ENCODE measurements around the gene NR4A1.

GRCh38 chr12:52091869-52092268 is 40.6 kb downstream of the NR4A1 start:
- TF ChIP-seq CTCF (optimal IDR thresholded peaks at IDR 0.05 in 1 of 3, IDR thresholded peaks at IDR 0.05 in 1 of 3, conservative IDR thresholded peaks at IDR 0.05 in 1 of 3; ENCODE audit: extremely low read depth in 1 of 3, insufficient read depth in 2 of 3, low read length in 3 of 3) (no peak), EZH2 (IDR thresholded peaks at IDR 0.05; ENCODE audit: low read length) (no peak)

Measured in keratinocyte (primary cell).